Measurements from ENCODE around the gene P4HA2.

The P4HA2 gene

GRCh38 chr5:132182359-132183040 lies 45.2 kb downstream of the P4HA2 start:
- no peaks in the 10 kb centered on the region for H3K36me3 ChIP-seq (ENCODE audit: low read length)
- TF ChIP-seq, protein P1, sequence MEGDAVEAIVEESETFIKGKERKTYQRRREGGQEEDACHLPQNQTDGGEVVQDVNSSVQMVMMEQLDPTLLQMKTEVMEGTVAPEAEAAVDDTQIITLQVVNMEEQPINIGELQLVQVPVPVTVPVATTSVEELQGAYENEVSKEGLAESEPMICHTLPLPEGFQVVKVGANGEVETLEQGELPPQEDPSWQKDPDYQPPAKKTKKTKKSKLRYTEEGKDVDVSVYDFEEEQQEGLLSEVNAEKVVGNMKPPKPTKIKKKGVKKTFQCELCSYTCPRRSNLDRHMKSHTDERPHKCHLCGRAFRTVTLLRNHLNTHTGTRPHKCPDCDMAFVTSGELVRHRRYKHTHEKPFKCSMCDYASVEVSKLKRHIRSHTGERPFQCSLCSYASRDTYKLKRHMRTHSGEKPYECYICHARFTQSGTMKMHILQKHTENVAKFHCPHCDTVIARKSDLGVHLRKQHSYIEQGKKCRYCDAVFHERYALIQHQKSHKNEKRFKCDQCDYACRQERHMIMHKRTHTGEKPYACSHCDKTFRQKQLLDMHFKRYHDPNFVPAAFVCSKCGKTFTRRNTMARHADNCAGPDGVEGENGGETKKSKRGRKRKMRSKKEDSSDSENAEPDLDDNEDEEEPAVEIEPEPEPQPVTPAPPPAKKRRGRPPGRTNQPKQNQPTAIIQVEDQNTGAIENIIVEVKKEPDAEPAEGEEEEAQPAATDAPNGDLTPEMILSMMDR (IDR thresholded peaks at IDR 0.05; ENCODE audit: insufficient read depth, low read length, poor library complexity, severe bottlenecking), result no peak
- TF ChIP-seq EZH2phosphoT487 (conservative IDR thresholded peaks at IDR 0.05; ENCODE audit: low read length), result no peak
- H3K27ac ChIP-seq (ENCODE audit: low read depth, low read length), result no peak overlapping the region
- H3F3A ChIP-seq (ENCODE audit: insufficient read depth), result no peaks in the 10 kb centered on the region
- H3K79me2 ChIP-seq (ENCODE audit: insufficient read depth, low read length), result no peaks in the 10 kb centered on the region
- H2AFZ ChIP-seq (ENCODE audit: low read depth, low read length, severe bottlenecking), result no peak overlapping the region
- H4K20me1 ChIP-seq (ENCODE audit: low read depth, low read length), result no peaks in the 10 kb centered on the region
- no peak overlapping the region for H3K4me2 ChIP-seq (ENCODE audit: low read depth, low read length, poor library complexity, severe bottlenecking)
- H3K4me3 ChIP-seq (ENCODE audit: insufficient read depth, low read length, poor library complexity, severe bottlenecking), result no peak overlapping the region
- no peaks in the 10 kb centered on the region for H3K27me3 ChIP-seq (ENCODE audit: low read length)
- no peaks in the 10 kb centered on the region for H3K9me2 ChIP-seq (replicated peaks; ENCODE audit: insufficient read depth, low read length)
- no peaks in the 10 kb centered on the region for H3K9me3 ChIP-seq (ENCODE audit: insufficient read depth, low read length)
- H3K9ac ChIP-seq (ENCODE audit: low read length), result no peak overlapping the region

GRCh38 chr5:132181011-132181629 lies 46.5 kb downstream of the P4HA2 start:
- Histone ChIP-seq H3K9me2 (replicated peaks; ENCODE audit: insufficient read depth, low read length) (no peaks in the 10 kb centered on the region), H3K9me3 (ENCODE audit: insufficient read depth, low read length) (no peaks in the 10 kb centered on the region), H3K79me2 (ENCODE audit: insufficient read depth, low read length) (no peaks in the 10 kb centered on the region), H3K36me3 (ENCODE audit: low read length) (no peaks in the 10 kb centered on the region), H3K9ac (ENCODE audit: low read length) (no peak overlapping the region), H2AFZ (ENCODE audit: low read depth, low read length, severe bottlenecking) (no peak overlapping the region), H4K20me1 (ENCODE audit: low read depth, low read length) (no peaks in the 10 kb centered on the region), H3F3A (ENCODE audit: insufficient read depth) (no peaks in the 10 kb centered on the region), H3K27ac (ENCODE audit: low read depth, low read length) (no peak overlapping the region), H3K27me3 (ENCODE audit: low read length) (no peaks in the 10 kb centered on the region), H3K4me2 (ENCODE audit: low read depth, low read length, poor library complexity, severe bottlenecking) (no peak overlapping the region), H3K4me3 (ENCODE audit: insufficient read depth, low read length, poor library complexity, severe bottlenecking) (no peak overlapping the region)
- TF ChIP-seq, protein P1 (IDR thresholded peaks at IDR 0.05; ENCODE audit: insufficient read depth, low read length, poor library complexity, severe bottlenecking), result no peak
- no peak for TF ChIP-seq EZH2phosphoT487 (conservative IDR thresholded peaks at IDR 0.05; ENCODE audit: low read length)

- H3K4me2 ChIP-seq (ENCODE audit: low read depth, low read length, poor library complexity, severe bottlenecking), result no peak overlapping the region
Observed at GRCh38 chr5:132180134-132180745, 47.4 kb downstream of the P4HA2 start.

More at GRCh38 chr5:132180134-132180745, 47.4 kb downstream of the P4HA2 start:
- Histone ChIP-seq H4K20me1 (ENCODE audit: low read depth, low read length) (no peaks in the 10 kb centered on the region), H3K27me3 (ENCODE audit: low read length) (no peaks in the 10 kb centered on the region), H3F3A (ENCODE audit: insufficient read depth) (no peaks in the 10 kb centered on the region), H2AFZ (ENCODE audit: low read depth, low read length, severe bottlenecking) (no peak overlapping the region), H3K36me3 (ENCODE audit: low read length) (no peaks in the 10 kb centered on the region), H3K9ac (ENCODE audit: low read length) (no peak overlapping the region), H3K4me3 (ENCODE audit: insufficient read depth, low read length, poor library complexity, severe bottlenecking) (no peak overlapping the region), H3K79me2 (ENCODE audit: insufficient read depth, low read length) (no peaks in the 10 kb centered on the region), H3K9me3 (ENCODE audit: insufficient read depth, low read length) (no peaks in the 10 kb centered on the region), H3K27ac (ENCODE audit: low read depth, low read length) (no peak overlapping the region), H3K9me2 (replicated peaks; ENCODE audit: insufficient read depth, low read length) (no peaks in the 10 kb centered on the region)
- no peak for TF ChIP-seq EZH2phosphoT487 (conservative IDR thresholded peaks at IDR 0.05; ENCODE audit: low read length)
- TF ChIP-seq, protein P1 (IDR thresholded peaks at IDR 0.05; ENCODE audit: insufficient read depth, low read length, poor library complexity, severe bottlenecking), result peak; percentile 41
